NCI-H524 treated with DMSO at 0.1 percent for 48 hours (cell line): ENCODE data around the gene NKX1-1.
"Not testable (repeated sequence)": the region's sequence is repeated elsewhere in the genome, so short reads cannot be mapped to it uniquely, and the experiment has no call there.

Experiments
- DNase-seq: peaks from one replicate; lab custom pipeline; 2025; lab: John Stamatoyannopoulos, UW

The NKX1-1 gene

DNA sequence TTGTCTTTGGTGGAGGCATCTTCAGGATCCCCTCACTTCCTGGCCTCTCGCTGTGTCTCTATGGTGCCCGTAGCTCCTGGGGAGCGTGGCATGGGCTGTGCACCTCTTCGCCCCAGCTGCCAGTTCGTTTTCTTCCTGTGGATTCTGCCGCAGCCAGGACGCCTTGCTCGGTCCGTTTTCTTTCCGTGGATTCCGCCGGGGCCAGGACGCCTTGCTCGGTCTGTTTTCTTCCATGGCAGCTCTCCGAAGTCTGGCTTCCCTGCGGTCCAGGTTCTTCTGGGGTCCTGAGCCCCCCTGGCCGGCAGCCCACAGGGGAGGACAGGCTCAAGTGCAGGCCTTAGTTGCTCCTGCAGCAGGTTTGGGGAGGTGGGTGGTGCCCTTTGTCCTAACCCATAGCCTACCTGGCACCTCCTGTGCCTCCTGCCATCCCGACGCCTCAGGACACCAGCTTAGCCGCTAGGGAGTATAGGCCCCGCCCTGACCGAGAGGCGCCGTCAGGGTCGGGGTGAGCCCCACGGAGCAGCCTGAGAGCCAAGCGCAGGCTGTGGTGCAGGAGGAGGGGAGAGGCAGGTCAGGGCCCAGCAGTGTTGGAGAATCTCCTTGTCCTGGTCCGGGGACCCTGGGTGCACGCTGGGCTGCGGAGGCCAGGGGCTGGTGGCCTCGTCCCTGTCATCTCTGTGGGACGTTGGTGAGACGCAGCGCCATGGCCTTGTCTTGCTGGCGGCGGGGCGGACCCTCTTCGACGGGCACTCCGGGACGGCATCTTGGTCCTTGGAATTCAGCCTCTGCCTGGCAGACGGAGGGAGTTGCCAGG, 32.1 kb downstream of the NKX1-1 start:
- no peak for DNase-seq

DNA sequence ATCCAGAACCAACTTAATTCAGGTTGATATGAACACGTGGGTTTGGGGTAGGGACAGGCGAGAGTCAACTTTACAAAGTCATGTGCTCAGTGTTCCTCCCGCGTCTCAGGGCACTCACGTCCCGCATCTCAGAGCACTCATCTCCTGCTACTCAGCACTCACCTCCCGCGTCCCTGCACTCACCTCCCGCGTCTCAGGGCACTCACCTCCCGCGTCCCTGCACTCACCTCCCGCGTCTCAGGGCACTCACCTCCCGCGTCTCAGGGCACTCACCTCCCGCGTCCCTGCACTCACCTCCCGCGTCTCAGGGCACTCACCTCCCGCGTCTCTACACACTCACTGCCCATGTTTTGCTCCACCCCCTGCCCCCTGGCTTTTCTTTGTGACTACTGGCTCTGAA, 33.7 kb downstream of the NKX1-1 start:
- not testable (repeated sequence) for DNase-seq

DNA sequence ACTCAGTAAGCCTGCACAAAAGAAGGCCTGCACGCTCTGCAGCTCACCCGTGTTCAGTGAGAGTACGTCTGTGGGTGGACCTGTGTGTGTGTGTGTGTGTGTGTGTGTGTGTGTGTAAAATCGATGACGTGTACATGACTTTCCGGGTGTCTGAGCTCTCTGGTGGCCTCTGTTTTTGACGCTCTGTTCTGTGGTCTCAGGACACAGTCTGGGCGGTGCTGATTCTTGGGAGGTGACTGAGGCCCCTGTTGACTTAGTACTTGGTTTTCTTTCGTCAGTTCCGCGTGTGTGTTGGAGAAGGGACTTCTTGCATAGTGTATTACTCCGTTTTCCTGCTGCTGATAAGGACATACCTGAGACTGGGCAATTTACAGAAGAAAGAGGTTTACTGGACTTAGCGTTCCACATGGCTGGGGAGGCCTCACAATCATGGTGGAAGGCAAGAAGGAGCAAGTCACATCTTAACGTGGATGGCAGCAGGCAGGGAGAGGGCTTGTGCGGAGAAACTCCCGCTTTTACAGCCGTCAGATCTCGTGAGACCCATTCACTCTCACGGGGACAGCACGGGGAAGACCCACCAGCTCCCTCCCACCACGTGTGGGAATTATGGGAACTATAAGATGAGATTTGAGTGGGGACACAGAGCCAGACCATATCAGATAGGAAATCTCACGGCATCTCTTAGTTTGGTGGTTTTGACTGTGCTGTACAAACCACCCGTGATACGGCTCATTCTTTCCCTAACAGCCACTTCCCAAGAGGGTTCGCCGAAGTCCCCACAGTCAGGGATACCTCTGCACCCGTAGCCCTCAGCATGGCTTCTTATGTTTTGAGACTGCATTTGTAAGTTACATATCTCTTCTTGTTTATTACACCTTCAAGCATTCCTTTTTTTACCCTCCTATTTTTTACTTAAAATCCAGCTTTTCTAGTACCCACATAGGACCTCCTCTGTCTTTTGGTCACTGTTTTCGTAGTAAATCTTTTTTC, 34.8 kb downstream of the NKX1-1 start:
- DNase-seq: no peak

DNA sequence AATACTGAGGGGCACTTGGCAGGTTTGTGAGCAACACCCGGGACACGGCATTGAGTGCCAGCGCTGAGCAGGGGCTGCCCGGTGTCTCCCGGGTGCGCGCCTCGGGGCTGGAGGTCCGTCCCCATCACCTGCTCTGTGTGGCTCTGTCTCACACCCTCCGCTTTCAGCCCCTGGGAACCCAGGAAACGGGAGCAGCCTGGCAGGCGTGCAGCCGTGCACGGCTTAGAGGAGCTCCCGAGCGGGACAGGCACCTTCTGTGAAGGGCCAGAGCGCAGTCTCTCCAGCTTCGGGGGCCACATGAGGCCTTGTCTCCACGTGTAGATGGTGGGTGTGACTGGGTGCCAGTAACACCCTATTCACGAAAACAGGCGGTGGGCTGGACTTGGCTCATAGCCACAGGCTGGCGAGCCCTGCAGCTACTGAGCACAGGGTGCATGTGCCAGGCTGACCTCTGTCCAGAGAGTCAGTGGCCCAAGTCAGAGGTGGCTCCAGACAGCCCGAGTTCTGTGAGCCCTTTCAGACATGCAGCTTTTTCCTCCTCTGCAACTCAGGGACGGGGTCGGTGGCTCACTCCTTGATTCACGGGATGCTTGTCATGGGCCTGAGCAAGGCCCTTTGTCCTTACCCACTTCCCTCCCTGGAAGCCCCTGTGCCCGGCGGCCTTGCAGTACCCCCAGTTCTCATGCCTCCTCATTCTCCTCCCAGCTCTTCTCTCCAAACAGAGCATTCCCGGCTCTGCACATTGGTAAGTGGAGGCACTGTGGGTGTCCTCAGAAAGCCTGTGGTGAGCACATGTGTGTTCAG, 35.7 kb downstream of the NKX1-1 start:
- no peak for DNase-seq

DNA sequence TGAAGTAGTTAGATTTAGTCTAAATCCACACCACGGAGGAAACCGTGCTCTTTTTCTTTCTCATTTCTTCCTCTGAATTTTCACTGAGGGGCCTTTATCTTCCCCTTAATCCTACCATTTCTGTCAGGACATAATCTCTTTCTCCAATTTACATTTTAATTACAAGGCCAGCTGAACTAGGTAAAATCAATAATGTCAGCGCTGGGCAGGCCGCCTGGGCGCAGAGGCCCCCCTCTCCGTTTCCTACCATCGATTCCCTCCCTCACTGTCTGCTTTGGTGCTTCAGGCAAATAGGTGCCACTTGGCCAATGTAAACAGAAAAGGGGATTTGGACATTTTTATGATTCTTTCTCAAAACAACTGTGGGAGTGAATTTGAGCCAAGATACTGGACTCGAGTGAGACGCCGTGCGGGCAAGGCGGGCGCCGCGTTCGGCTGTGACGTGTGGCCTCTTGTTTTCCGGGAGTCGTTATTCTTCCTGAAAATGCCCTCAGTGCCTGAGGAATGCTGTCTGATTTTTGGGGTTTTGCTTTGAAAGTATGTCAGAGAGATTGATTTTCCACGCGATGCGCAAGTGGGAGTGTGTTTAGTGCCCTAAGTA, 36.7 kb downstream of the NKX1-1 start:
- no peak for DNase-seq

DNA sequence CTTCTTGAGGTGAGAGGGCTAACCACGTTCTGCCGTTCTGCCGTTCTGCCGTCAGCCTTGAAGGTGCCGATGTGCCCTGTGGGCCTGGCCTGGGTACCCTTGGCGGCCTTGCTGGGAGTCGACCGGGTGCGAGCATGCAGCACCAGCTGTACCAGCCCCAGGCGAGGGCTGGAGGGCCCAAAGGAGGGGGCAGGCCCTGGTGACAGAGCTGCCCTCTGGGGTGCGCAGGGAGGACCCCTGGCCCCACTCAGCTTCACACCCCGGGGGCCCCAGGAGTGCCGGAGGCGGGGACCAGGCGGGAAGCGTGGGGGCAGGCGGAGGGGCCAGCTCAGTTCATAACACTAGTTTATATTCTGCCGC, 37.2 kb downstream of the NKX1-1 start:
- DNase-seq: no peak

DNA sequence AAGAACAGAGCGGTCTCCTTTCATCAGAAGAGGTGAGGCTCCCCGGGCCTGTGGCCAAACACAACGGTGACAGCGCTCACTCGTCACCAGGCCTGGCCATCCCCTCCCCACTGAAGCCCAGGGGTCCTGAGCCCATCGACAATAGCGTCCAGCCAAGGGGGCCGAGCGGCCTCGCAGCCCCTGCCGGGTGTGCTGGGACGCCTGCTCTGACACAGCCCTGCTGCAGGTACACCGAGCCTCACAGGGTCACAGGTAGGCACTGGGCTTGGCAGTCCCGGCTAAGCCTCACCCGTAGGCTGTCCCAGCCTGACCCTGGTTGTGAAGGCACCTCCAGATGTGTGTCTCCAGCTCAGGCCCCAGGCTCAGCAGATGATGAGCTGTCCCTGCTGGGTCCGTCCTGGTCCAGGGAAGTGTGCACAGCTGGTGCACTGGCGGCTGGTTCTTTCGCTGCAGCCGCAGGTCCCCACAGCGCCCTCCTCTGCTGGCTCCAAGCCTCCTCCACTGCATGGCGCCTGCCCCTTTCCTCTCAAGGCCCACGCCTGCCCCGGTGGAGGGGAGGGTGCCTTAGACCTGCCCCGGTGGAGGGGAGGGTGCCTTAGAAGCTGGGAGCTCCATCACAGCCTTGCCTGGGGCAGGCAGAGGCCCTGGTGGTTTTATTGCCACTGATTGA, 37.7 kb downstream of the NKX1-1 start:
- no peak for DNase-seq

DNA sequence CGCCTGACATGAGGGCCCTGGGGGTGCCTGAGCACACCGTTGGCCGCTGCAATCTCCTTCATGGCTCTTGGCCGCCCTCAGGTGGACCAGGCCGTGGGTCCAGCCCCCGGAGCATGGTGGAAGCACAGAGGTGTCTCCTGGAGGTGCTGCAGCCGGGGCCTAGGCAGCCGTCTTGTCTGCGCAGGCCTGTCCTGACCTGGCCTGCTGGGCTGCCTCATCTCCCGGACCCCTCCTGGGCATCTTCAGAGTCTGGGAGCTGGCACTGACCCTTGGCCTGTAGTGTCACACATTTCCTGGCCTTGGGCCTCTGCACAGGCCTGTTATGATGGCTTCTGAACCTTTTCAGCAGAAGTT, 38.3 kb downstream of the NKX1-1 start:
- DNase-seq: no peak

DNA sequence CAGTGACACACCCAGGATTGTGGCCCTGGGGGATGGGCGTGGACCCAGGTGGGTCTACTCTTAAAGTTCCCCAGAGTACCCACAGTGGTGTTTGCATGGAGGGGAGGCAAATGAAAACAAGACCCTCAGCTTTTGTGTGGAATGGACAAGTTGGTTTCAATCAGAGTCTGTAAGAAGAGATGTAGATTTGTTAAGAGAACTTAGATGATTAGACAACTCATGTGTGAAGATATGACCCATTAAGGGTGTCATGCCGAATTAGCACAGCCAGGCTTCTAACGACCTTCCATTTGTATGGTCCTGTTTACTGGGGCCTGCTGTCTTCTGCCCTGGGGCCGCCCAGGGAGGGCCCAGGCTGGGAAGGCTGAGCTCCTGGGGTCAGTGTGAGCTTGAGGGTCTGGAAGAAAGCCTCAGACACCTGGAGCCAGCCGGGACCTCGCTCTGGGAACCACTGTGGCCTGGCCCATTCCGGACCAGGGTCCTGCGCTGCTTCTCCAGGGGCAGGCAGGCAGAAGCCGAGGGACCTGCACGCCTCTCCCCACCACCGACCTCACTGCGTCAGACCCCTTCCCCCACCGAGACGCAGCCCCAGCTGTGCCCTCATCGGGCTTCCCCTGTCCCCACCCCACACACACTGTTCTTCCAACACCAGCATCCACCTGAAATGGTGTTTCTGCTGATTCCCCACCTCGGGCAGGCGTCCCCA, 38.9 kb downstream of the NKX1-1 start:
- no peak for DNase-seq

DNA sequence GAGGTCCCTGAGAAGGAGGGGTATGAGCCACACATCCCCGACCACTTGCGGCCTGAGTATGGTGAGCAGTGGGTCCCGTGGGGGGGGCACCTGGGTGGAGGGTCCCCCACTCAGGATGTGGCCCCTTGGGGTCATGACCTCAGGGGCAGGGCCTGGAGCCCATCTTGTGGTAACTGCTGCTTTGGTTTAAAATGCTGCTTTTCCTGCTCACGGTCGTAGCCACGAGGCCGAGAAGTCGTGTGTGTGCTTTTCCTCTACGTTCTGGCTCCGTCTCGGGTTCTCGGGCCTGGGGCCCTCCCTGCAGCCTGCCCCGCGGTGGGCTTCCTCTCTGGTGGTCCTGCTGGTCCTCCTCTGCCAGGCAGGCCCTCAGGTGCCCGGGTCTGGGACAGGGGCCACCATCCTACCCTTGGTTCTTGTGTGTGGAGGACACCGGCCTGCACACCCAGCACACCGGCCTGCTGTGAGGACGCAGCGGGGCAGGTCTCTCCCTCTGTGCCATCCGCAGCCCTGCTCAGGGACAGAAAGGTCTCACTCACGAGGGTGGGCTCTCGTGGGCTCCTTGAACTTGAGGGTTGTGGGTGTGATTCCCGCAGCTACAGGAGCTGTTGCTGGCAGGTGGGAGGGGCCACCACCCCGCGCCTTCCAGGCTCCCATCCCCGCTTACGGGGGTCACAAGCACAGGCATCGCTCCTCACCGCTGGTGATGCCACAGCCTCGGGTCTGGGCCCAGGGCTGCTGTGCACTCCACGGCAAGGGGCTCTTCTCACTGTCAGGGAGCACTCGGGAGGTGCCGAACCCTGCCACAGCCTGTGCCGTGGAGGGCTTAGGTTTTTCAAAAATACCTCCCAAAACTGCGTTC, 39.6 kb downstream of the NKX1-1 start:
- DNase-seq: no peak

DNA sequence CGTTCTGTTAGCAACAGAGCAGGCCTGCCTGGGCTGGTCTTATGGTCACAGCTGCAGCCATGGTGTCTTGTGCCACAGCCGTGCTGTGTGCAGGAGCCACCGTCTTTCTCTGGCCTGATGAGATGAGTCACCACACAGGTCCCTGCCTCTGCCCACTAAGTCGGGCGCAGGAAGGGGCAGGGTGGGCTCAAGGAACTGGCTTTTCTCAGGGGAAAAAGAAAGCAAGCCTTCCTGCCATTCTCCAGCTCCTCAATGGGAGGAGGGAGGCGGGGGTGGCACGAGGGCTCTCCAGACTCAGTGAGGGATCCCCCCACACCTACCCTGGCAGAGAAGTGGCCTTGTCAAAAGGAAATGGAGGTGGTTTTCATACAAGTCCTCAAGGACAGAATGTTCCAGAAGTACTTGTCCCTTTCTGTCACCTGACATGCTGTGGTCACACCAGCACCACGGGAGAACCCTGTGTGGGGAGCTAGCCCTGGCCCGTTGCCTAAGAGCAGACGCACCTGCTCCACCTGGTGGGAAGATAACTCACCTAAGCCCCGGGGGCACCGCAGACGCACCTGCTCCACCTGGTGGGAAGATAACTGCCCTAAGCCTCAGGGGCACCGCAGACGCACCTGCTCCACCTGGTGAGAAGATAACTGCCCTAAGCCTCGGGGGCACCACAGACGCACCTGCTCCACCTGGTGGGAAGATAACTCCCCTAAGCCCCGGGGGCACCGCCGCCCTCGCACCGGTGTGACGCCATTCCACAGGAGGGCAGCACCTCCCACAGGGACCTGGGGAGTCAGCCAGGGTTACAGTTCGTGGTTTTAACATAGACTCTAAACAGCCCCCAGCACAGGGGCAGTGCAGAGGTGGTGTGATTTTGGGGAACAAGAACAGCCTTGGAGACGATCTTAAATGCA, 40.7 kb downstream of the NKX1-1 start:
- no peak for DNase-seq

DNA sequence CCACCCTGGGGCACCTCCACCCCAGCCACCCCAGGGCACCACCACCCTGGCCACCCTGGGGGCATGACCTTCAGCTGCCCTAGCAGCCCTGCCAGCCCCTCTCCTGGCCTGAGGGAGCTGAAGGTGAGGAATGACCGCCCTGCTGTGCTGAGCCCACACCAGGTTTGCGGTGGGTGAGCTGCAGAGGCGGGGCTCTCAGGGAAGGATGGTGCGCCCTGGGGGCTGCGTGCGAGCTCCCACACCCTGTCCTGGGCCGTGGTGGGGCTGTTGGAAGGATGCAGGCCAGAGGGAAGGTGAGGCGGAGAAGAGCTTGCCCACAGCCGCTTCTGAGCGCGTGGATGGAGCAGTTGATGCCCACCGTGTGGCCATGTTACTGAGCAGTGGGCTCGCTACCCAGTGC, 41.5 kb downstream of the NKX1-1 start:
- DNase-seq: no peak

DNA sequence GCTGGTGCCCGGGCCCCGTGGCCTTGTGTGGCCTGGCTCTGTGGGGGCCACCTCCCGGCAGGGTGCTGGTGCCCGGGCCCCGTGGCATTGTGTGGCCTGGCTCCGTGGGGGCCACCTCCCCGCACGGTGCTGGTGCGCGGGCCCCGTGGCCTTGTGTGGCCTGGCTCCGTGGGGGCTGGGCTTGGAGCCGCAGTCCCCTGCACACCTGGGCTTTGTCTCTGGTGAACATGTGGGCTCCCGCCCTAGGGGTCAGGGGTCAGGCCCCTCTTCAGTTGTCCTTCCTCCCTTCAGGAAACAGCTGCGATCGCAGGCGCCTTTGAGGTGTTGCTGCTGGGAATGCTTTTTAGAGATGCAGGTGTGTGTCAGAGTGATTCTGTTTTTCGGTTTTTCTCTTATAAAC, 42.0 kb downstream of the NKX1-1 start:
- DNase-seq: no peak

DNA sequence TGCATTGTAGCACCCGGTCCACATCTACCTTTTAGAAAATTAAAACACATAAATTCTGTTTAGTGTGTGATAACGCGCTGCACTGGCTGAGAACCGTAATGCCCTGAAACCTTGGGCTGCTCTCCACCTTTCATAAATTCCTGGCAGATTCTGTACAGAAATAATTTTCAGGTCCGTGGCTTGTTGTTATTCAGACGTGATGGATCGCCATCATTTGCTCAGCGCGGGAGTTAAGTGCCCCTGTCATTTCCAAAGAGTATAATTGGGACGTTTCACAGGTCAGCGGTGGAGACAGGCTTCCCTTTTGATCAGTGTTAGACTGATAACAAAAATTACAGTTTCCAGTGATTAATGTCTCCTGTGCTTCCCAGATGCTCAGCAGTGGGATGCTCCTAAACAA, 42.7 kb downstream of the NKX1-1 start:
- no peak for DNase-seq

DNA sequence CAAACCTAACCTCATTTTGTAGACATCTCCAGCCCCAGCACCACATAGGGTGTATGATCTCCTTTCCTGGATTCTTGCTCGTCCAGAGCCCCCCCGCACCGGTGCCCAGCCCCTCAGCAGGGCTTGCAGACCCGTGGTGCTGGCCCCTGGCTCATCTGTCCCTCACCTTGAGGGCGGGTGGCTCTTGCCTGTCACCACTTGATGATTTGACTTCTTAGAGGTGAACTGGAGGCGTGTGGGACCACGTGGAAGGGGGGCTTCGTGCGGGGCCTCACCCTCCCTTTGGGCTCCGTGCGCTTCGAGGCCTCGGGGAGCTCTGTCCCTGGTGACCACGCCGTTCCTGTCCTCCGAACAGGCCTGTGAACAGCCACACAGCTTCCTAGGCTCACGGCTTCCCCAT, 43.7 kb downstream of the NKX1-1 start:
- no peak for DNase-seq

DNA sequence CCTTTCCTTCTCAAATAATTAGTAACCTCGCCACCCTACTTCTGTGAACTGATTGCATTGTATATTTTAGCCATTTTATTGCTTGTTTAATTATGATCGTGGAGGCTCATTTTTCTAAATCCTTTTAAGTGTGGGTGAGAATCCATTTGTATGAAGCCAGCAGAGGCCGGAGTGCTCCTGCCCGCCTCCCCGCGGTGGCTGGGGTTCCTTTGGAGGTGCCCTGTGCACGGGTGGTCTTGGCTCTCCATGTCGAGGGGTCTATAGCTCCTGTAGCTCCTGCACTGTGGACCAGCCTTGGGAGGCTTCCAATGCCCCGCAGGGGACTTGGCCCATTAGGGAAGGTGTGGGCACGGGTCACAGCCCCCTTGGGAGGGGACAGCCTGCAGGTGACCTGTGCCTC, 44.2 kb downstream of the NKX1-1 start:
- DNase-seq: no peak

DNA sequence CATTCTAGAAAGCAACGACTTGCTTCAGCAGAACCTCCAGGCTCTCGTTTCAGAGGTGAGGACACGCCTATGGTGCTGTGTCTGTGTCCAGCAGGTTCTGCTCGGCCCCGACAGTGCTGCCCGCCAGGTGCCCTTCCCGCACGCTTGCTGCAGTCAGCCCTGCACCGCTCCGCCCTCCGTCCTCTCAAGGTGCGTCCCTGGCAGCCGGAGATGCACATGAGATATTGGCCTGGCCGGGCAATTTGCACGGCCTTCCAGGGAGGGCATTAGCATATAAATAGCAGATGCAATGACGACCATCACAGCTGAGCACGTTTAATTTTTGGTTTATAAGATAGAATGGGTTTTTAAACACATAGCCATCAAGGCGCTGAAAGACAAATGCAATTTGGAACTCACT, 44.8 kb downstream of the NKX1-1 start:
- DNase-seq: no peak

DNA sequence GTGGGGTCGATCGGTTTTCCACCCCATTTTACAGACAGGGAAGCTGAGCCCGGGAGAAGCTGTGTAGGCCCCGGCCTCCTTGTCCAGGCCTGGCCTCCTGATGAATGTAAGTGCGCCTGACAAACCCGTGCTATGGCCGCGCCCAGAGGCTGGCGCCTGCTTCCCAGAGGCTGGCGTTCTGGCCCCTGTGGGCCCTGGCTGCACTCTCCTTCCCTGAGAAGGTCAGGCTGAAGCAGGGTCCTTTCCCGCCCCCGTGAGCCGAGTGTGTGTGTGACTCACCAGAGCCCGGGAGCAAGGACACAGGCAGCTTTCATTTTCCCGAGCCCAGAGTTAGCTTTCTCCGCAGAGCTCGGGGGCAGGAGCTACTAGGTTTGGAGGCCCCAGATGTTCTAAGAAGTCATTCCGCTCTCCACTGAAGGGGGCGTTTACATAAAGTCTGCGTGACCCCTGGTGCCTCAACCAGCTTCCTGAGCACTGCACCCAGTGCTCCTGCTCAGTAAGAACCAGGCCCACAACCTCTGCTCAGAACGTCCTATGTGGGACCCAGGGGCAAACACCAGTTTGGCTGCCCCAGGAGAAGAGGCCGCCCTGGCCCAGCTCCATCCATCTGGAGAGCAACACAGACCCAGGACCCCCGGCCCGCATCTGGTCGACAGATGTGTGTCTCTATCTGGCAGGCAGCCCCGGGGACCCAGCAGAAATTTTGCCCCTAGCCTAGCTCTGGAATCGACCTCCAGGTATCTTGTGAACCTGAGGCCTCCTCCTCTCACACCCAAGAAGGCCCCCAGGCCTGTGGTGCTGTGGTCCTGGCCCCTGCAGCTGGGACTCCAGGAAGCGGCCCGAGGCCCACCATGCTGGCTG, 45.6 kb downstream of the NKX1-1 start:
- no peak for DNase-seq
